HepG2 (cell line): ENCODE data around the gene DYNC1LI1.

ENCODE experiments used
- ARID2 ChIP-seq: sonication (generic); formaldehyde crosslinking; IDR thresholded peaks from 2 replicates; pipeline ENCODE4 v1.8.1; 2022; ENCODE audit warnings: mild to moderate bottlenecking, missing genetic modification reagents, borderline replicate concordance
- CTCF ChIP-seq: sonication (generic); formaldehyde crosslinking; IDR thresholded peaks from 2 replicates; pipeline ENCODE4 v1.5.0; 2020; ENCODE audit warnings: mild to moderate bottlenecking, missing genetic modification reagents, moderate library complexity
- EED ChIP-seq: sonication (generic); formaldehyde crosslinking; IDR thresholded peaks from 2 replicates; pipeline ENCODE4 v1.5.0; 2020; ENCODE audit warnings: mild to moderate bottlenecking, missing genetic modification reagents
- ERF ChIP-seq: IDR thresholded peaks from 2 replicates; pipeline ENCODE4 v1.6.1; 2018; ENCODE audit warnings: missing biosample characterization, missing genetic modification reagents
- HIC2 ChIP-seq: sonication (generic); formaldehyde crosslinking; IDR thresholded peaks from 2 replicates; pipeline ENCODE4 v1.9.0; 2022; ENCODE audit warnings: low read depth, missing genetic modification reagents
- JUND ChIP-seq: sonication (generic); formaldehyde crosslinking; IDR thresholded peaks from 2 replicates; pipeline ENCODE4 v1.8.0; 2022; ENCODE audit warnings: mild to moderate bottlenecking, missing genetic modification reagents
- LBX2 ChIP-seq: sonication (generic); formaldehyde crosslinking; IDR thresholded peaks from 2 replicates; pipeline ENCODE4 v1.5.0; 2020; ENCODE audit warnings: missing genetic modification reagents, mild to moderate bottlenecking, borderline replicate concordance
- NR2F2 ChIP-seq: IDR thresholded peaks from 2 replicates; pipeline ENCODE4 v1.6.1; 2012; ENCODE audit warnings: low read depth, inconsistent platforms, borderline replicate concordance
- SP1 ChIP-seq, 2 experiments: fragments of 450-650 bp in 1 of 2; sonication (generic) in 1 of 2; formaldehyde crosslinking in 1 of 2; IDR thresholded peaks; 2 replicates each; pipeline versions ENCODE4 v1.4.0 to v1.6.1; 2016 to 2020; ENCODE audit warnings: missing genetic modification reagents in 1 of 2
- ZBTB7B ChIP-seq: sonication (generic); formaldehyde crosslinking; IDR thresholded peaks from 2 replicates; pipeline ENCODE4 v1.4.0; 2020; ENCODE audit warnings: missing genetic modification reagents
- ZFP91 ChIP-seq: sonication (generic); formaldehyde crosslinking; IDR thresholded peaks from 2 replicates; pipeline ENCODE4 v1.9.0; 2022; ENCODE audit warnings: missing genetic modification reagents, mild to moderate bottlenecking, borderline replicate concordance
- ZNF557 ChIP-seq: sonication (generic); formaldehyde crosslinking; IDR thresholded peaks from 2 replicates; pipeline ENCODE4 v1.4.0; 2020; ENCODE audit warnings: missing genetic modification reagents
- ZNF850 ChIP-seq: sonication (generic); formaldehyde crosslinking; conservative IDR thresholded peaks from 2 replicates; pipeline ENCODE4 v1.9.0; 2021; ENCODE audit warnings: mild to moderate bottlenecking, missing genetic modification reagents
- ZNF878 ChIP-seq: sonication (generic); formaldehyde crosslinking; IDR thresholded peaks from 2 replicates; pipeline ENCODE4 v1.8.1; 2023; ENCODE audit warnings: mild to moderate bottlenecking, missing genetic modification reagents, moderate library complexity

GRCh38 chr3:32596282-32596908 is 25.7 kb upstream of the DYNC1LI1 start:
- TF ChIP-seq NR2F2, result no peak
- TF ChIP-seq CTCF (CRISPR knock-in tag), result no peak
- TF ChIP-seq ZNF557 (CRISPR knock-in tag), result no peak
- TF ChIP-seq ZBTB7B (CRISPR knock-in tag), result no peak
- no peak for TF ChIP-seq ZFP91
- no peak for TF ChIP-seq HIC2 (CRISPR knock-in tag)
- no peak for TF ChIP-seq JUND (CRISPR knock-in tag)
- no peak for TF ChIP-seq ARID2 (CRISPR knock-in tag)
- TF ChIP-seq SP1 (IDR thresholded peaks at IDR 0.05), result no peak
- no peak for TF ChIP-seq SP1 (CRISPR knock-in tag; IDR thresholded peaks at IDR 0.05)
- TF ChIP-seq ZNF878 (CRISPR knock-in tag), result no peak
- TF ChIP-seq ERF (CRISPR knock-in tag), result no peak
- TF ChIP-seq EED (CRISPR knock-in tag), result no peak
- TF ChIP-seq LBX2 (CRISPR knock-in tag), result no peak
- TF ChIP-seq ZNF850 (CRISPR knock-in tag), result no peak
